D721Med (cell line): ENCODE results near the gene ITGAX.

ENCODE experiments used
- DNase-seq: peaks from one replicate; pipeline ENCODE4 v3.0.0; 2011; ENCODE audit warnings: low spot score; ENCODE audit not compliant: insufficient read length
- FAIRE-seq: peaks from 2 replicates; lab custom pipeline; 2011; peaks lifted over from hg19 to GRCh38; lab: Jason Lieb, UNC
- CTCF ChIP-seq: IDR thresholded peaks from 2 replicates; pipeline ENCODE4 v1.5.1; 2012; ENCODE audit warnings: mild to moderate bottlenecking, control low read depth; ENCODE audit not compliant: insufficient read depth; ENCODE audit errors: missing control alignments

Gene ITGAX

DNA sequence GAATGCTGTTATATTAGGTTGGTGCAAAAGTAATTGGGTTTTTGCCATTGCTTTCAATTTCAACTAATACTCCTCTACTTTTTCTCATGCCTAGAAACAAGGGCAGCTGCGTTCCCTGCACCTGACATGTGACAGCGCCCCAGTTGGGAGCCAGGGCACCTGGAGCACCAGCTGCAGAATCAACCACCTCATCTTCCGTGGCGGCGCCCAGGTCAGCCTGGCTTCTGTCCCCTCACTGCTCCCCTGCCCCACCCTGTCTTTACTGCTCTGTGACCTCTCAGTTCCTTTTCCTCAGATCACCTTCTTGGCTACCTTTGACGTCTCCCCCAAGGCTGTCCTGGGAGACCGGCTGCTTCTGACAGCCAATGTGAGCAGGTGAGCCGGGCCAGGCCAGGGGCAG, 21.7 kb downstream of the ITGAX start:
- TF ChIP-seq CTCF: no peak
- DNase-seq (no peak), FAIRE-seq (no peak)

GRCh38 chr16:31377210-31377903, 22.4 kb downstream of the ITGAX start:
- FAIRE-seq (no peak), DNase-seq (no peak)
- no peak for TF ChIP-seq CTCF

GRCh38 chr16:31380201-31380600, 25.2 kb downstream of the ITGAX start:
- FAIRE-seq (no peak), DNase-seq (no peak)
- TF ChIP-seq CTCF: no peak

GRCh38 chr16:31382485-31383161, 27.6 kb downstream of the ITGAX start:
- TF ChIP-seq CTCF: peak; percentile 53
- FAIRE-seq (no peak), DNase-seq (no peak)

DNA sequence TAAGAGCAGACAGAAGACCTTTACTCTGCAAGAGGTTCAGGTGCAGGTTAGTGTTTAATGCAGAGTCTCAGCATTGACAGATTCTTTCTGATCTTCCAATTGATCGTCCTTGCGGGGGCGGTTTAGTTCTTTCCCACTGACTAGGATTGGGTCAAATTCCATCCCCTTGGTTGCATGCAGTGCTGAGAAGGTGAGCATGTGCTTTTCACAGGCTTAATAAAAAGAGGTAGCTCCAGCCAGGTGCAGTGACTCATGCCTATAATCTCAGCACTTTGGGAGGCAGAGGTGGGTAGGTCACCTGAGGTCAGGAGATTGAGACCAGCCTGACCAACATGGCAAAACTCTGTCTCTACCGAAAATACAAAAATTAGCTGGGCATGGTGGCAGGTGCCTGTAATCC, 30.7 kb downstream of the ITGAX start:
- TF ChIP-seq CTCF: no peak
- DNase-seq: no peak
- no peak for FAIRE-seq

DNA sequence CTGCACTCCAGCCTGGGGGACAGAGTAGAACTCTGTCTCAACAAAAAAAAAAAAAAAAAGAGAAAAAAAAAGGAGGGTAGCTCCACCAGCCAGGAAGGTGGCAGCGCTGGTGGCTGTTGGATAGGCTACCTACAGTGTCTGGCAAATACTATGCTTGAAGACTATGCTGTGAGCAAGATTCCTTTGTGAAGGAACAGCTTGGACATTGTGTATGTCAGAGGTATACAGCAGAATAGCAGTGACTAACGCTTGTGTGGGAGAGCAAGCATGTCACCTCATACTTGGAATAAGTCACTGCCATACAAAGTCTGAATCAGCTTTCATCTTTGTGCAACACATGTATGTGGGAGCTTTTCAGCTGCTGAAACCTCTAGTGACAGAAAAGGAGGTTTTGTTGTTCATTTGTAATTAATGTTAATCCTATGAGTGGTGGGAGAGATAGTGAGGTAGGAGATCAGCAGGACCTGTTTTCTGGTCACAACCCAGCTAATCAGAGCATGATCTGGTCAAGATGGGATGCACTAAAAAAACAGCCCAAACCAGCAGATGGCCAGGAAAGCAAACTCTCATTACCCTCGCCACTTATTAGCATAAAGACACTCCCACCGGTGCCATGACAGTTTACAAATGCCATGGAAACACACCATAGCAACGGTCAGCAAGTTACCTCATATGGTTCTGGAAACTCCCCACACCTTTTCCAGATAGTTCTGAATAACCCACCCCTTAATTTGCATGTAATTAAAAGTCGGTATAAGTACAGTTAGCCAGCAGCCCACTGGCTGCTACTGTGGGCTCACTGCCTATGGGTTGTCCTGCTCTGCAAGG, 31.4 kb downstream of the ITGAX start:
- FAIRE-seq (no peak), DNase-seq (no peak)
- no peak for TF ChIP-seq CTCF
